GM12801 (cell line): ENCODE data around the gene ZNF287.

Experiments used
- CTCF ChIP-seq: IDR thresholded peaks from one replicate; pipeline ENCODE4 v1.5.1; 2011; ENCODE audit warnings: control low read depth; ENCODE audit not compliant: insufficient read length; ENCODE audit errors: extremely low read depth

Gene ZNF287

DNA sequence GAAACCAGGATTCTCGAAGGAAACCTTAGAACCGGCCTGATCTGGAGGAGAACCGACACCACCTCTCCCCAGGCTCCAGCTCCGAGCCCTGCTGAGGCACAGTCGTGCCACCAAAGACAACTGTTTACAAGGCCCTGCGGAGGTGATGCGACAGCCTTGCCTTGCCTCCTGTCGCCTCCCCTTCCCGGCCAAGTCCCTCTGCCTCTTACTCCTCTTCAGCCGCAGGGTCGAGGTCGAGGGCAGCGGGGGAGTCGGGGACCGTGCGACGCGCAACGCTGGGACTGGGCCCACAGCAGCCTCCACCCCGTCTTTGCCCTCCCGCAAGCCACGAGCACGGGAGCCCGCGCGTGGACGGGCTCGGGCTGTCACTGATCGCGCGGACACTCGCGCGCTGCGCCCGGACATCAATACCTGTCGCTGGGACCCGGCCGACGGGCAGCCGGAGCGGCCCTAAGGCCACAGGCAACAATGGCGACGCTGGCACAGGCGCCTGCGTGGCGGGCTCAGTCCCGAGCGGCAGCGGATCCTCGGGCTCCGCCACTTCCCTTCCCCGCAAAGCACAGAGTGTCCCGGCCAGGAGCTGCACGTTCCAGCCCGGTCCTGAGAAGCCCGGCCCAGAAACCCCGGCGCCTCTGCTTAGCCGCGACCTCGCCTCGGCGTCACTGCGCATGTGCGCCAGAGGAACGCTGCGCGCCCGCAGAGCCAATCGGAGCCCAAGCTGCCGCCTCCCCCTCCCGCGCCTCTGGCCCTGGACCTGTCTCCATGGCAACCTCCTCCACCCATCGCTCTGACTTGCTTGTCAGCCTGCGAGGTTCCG, at the start of gene ZNF287:
ZNF287 (minus strand) TSS at position 664 of the 817 bp plus-strand sequence. CDS start 1,473 bp downstream, outside the sequence.
- no peak for TF ChIP-seq CTCF

- no peak for TF ChIP-seq CTCF
Measured at GRCh38 chr17:16617481-16618060, 48.6 kb upstream of the ZNF287 start.

DNA sequence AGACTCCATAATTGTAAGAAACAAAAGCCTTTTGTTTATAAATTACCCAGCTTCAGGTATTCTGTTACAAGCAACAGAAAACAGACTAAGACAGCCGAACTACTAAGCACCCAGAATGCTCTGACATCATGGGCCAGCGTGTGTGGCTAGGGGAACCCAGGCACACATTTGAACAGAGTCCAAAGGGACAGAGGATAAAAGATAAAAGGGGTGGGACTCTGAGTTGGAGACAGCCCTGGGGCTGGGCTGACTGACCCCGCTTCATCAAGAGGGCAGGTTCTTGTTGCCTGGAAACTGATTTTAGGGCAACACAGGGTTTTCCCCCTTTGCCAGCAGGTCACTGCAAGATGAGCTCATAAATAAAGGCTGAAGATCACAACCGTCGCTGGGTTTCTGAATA, 30.5 kb upstream of the ZNF287 start:
- no peak for TF ChIP-seq CTCF

- TF ChIP-seq CTCF: no peak
Measured at GRCh38 chr17:16593356-16594102, 24.5 kb upstream of the ZNF287 start.

DNA sequence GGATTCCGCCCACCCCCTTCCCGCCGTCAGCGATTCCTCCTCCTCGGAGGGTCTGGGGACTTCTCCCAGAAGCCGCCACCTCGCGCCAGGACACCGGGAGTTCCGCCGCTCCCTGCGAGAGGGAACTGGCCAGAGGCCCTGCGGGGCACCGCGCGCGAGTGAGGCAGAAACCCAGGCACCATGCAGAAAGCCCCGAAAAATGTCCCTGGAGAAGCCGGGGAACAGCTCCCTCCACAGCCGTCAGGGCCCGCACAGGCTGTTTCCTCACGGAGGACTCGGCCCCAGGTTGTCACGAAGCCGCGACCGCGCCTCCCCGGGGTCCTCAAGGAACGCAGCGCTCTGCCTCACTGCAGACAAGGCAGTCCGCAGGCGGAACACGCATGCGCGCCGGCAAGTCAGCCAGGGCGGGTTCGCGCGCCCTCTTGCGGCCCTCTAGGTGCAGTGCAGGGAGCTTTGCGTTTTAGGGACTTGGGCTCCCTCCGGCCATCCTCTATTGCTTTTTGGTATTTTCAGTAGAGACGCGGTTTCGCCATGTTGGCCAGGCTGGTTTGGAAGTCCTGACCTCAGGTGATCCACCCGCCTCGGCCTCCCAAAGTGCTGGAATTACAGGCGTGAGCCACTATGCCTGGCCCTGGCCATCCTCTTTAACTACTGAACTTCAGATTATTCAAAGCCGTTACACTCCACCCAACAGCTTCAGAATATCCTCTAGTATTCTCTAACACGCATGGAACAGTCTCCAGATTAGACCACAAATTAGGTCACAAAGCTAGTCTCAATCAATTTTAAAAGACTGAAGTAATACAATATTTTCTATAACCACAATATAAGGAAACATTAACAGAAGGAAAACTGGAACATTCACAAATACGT, 20.3 kb upstream of the ZNF287 start:
- TF ChIP-seq CTCF: peak; percentile 6

- no peak for TF ChIP-seq CTCF
Measured at GRCh38 chr17:16585796-16586195, 16.8 kb upstream of the ZNF287 start.
